Stimulated activated naive CD8-positive, alpha-beta T cell treated with anti-CD3 and anti-CD28 coated beads, Interleukin-15, amount 100 ng/mL, for 72 hours (primary cell): Measurements from ENCODE around the gene ARSG.
A peak's percentile ranks its signal among the peaks of the same experiment; 100 is the strongest.
"Not testable (repeated sequence)": the region's sequence is repeated elsewhere in the genome, so short reads cannot be mapped to it uniquely, and the experiment has no call there.

Source experiments
- ATAC-seq: fragments of 150-1000 bp; cut with Tn5 transposase; 2 replicates; pipeline ENCODE4 v1.10.0; 2021; ENCODE audit warnings: mild to moderate bottlenecking, moderate library complexity
- DNase-seq, 2 donors: peaks; one replicate each; pipeline ENCODE4 v3.0.0; 2021 to 2022
- H3K27ac Mint-ChIP-seq, 2 donors: one replicate each; pipeline ENCODE4 v1.8.0; 2022; ENCODE audit warnings: mild to moderate bottlenecking in 2 of 2, mixed read lengths in 2 of 2, moderate library complexity in 2 of 2
- H3K27me3 Mint-ChIP-seq: one replicate; pipeline ENCODE4 v1.8.0; 2022; ENCODE audit warnings: mixed read lengths
- H3K4me1 Mint-ChIP-seq: one replicate; pipeline ENCODE4 v1.8.0; 2022; ENCODE audit warnings: mild to moderate bottlenecking, mixed read lengths
- H3K4me3 Mint-ChIP-seq, 2 donors: one replicate each; pipeline ENCODE4 v1.8.0; 2022; ENCODE audit warnings: mild to moderate bottlenecking in 2 of 2, mixed read lengths in 2 of 2, moderate library complexity in 1 of 2
- H3K9me3 Mint-ChIP-seq, 2 donors: one replicate each; pipeline ENCODE4 v1.8.0; 2022; ENCODE audit warnings: mixed read lengths in 2 of 2

ARSG gene

GRCh38 chr17:68397108-68397536, 105.8 kb downstream of the ARSG start:
- no peak overlapping the region for H3K4me3 Mint-ChIP-seq
- H3K9me3 Mint-ChIP-seq, result peaks cover 5 to 9% of the 10 kb centered on the region in 2 donors
- peak overlapping the region in 1 of 2 donors; percentile 67 for H3K27ac Mint-ChIP-seq
- no peaks in the 10 kb centered on the region for H3K27me3 Mint-ChIP-seq
- no peak for ATAC-seq
- DNase-seq, result no peak
- peaks cover 41% of the 10 kb centered on the region for H3K4me1 Mint-ChIP-seq

DNA sequence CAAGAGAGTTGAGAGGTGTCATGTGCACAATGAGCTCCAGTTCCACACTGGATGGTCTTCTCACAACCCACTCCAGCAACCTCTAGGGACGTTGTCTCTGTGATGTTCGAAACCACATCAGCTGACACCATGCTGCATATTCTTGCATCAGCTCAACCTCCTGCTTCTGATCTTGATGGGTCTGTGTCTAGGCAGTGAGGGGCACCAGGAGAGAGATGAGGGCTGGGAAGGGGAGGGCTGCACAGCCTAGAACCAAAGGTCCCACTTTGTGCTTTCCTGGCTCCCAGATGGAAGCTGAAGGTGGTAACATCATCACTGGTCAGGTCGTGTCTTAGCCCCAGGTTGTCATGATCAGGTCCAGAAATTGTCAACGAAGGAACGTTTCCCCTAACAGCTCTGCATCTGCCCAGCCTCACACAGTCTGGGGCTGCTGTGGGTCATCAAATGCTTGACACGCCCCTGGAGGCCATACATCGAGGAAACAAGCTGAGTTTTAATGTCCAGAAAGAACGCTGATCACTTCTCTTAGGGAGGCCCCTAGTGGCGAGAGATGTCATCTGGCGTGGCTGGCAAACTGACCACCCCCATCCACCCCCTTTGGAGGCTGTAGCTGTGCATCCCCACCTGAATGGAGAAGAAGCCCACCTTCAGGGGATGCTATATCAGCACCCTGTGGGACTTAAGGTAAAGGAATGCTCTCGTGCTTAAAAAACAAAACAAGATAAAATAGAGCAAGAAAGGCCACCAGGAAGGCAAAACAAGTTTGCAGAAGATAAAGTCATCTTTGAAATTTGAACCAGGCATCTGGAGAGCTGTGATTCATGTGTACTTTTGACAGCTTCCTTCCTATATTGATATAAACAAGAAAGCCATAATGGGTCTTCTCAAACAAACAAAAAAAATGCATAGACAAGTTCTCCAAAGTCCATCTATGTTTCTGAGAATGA, 107.7 kb downstream of the ARSG start:
- Mint-ChIP-seq H3K4me3 (peak overlapping the region; percentile 35 to 71), H3K27ac (peak overlapping the region; percentile 99 to 100), H3K9me3 (peaks cover 5 to 9% of the 10 kb centered on the region in 2 donors), H3K4me1 (peaks cover 41% of the 10 kb centered on the region), H3K27me3 (no peaks in the 10 kb centered on the region)
- DNase-seq (peak; percentile 57 to 68), ATAC-seq (peak; percentile 88)

GRCh38 chr17:68399638-68400403, 108.5 kb downstream of the ARSG start:
- H3K9me3 Mint-ChIP-seq, result peaks cover 2 to 4% of the 10 kb centered on the region in 2 donors
- DNase-seq (peak; percentile 46 to 48), ATAC-seq (peak; percentile 78)
- H3K4me1 Mint-ChIP-seq, result peaks cover 41% of the 10 kb centered on the region
- H3K4me3 Mint-ChIP-seq, result peak overlapping the region; percentile 49 to 68
- H3K27ac Mint-ChIP-seq, result peak overlapping the region; percentile 93 to 100
- H3K27me3 Mint-ChIP-seq, result no peaks in the 10 kb centered on the region

- Mint-ChIP-seq H3K4me1 (peaks cover 41% of the 10 kb centered on the region), H3K27me3 (no peaks in the 10 kb centered on the region), H3K27ac (peak overlapping the region; percentile 93 to 100), H3K4me3 (peak overlapping the region in 1 of 2 donors; percentile 49), H3K9me3 (no peaks in the 10 kb centered on the region)
- no peak for ATAC-seq
- DNase-seq, result no peak
Measured at GRCh38 chr17:68400404-68400735, 109.1 kb downstream of the ARSG start.

DNA sequence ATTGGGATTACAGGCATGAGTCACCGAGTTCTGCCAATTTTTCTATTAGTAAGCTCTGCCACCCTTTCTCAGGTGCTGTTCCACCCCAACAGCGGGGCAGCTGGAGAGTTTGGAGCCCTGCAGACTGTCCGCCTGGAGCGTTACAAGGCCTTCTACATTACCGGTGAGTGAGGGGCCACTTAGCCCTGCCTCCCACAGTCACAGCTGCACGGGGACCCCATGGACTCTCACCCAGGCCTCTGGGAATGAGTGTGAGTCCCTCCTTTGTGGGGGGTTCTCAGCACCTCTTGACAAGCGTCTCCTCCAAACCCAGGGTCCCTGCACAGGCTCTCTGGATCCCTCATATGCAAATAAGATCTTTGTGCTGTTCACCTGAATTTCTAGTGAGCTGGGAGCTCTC, 110.0 kb downstream of the ARSG start:
- ATAC-seq (no peak), DNase-seq (no peak)
- Mint-ChIP-seq H3K4me3 (no peak overlapping the region), H3K27ac (no peak overlapping the region), H3K4me1 (peaks cover 40% of the 10 kb centered on the region), H3K9me3 (peaks cover 0 to 4% of the 10 kb centered on the region in 2 donors), H3K27me3 (no peaks in the 10 kb centered on the region)

DNA sequence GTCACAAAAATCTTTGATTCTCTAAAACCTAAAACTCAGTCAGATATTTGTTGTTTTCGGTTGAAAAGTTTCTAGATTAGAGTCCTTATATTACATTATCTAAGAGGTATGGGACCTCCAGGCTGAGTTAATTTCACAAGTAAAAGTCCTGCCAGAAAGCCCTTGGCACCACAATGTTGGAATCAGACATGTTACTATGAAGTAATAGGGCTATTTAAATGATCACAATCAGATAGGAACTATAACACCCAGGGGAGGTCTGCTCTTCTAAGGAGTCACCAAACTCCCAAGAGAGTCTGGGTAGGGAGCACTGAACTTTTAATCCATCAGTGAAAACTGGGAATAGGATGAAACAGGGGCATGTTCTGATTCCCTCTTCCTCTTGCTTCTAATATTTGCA, 111.8 kb downstream of the ARSG start:
- Mint-ChIP-seq H3K9me3 (peaks cover 4 to 20% of the 10 kb centered on the region in 2 donors), H3K27ac (no peak overlapping the region), H3K4me1 (peaks cover 27% of the 10 kb centered on the region), H3K4me3 (no peak overlapping the region), H3K27me3 (no peaks in the 10 kb centered on the region)
- DNase-seq, result no peak
- no peak for ATAC-seq

DNA sequence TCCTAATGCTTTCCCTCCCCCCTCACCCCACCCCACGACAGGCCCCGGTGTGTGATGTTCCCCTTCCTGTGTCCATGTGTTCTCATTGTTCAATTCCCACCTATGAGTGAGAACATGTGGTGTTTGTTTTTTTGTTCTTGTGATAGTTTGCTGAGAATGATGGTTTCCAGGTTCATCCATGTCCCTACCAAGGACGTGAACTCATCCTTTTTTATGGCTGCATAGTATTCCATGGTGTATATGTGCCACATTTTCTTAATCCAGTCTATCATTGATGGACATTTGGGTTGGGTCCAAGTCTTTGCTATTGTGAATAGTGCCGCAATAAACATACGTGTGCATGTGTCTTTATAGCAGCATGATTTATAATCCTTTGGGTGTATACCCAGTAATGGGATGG, 112.5 kb downstream of the ARSG start:
- not testable (repeated sequence) for ATAC-seq, DNase-seq, H3K27ac Mint-ChIP-seq, H3K4me3 Mint-ChIP-seq, H3K27me3 Mint-ChIP-seq
- Mint-ChIP-seq H3K4me1 (peaks cover 21% of the 10 kb centered on the region), H3K9me3 (peaks cover 4 to 20% of the 10 kb centered on the region in 2 donors)

DNA sequence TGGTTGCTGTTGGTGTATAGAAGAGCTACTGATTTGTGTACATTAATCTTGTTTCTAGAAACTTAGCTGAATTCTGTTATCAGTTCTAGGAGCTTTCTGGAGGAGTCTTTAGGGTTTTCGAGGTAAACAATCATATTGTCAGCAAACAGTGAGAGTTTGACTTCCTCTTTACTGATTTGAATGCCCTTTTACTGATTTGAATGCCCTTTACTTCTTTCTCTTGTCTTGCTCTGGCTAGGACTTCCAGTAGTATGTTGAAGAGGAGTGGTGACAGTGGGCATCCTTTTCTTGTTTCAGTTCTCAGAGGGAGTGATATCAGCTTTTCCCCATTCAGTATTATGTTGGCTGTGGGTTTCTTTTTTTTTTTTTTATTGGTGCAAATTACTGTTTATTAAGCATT, 116.4 kb downstream of the ARSG start:
- not testable (repeated sequence) for DNase-seq, H3K4me3 Mint-ChIP-seq, H3K27me3 Mint-ChIP-seq, H3K4me1 Mint-ChIP-seq, H3K27ac Mint-ChIP-seq, ATAC-seq
- peaks cover 12 to 28% of the 10 kb centered on the region in 2 donors for H3K9me3 Mint-ChIP-seq

GRCh38 chr17:68413597-68414560, 122.6 kb downstream of the ARSG start:
- H3K4me1 Mint-ChIP-seq, result peaks cover 27% of the 10 kb centered on the region
- peak overlapping the region; percentile 74 to 95 for H3K4me3 Mint-ChIP-seq
- ATAC-seq (peak; percentile 86), DNase-seq (peak; percentile 61 to 68)
- peaks cover 15 to 24% of the 10 kb centered on the region in 2 donors for H3K9me3 Mint-ChIP-seq
- peak overlapping the region; percentile 19 to 97 for H3K27ac Mint-ChIP-seq
- not testable (repeated sequence) for H3K27me3 Mint-ChIP-seq

- Mint-ChIP-seq H3K4me1 (peaks cover 27% of the 10 kb centered on the region), H3K9me3 (peaks cover 15 to 24% of the 10 kb centered on the region in 2 donors), H3K4me3 (peak overlapping the region; percentile 74 to 95), H3K27ac (peak overlapping the region; percentile 70 to 88)
- DNase-seq, H3K27me3 Mint-ChIP-seq, ATAC-seq: not testable (repeated sequence)
Measured at GRCh38 chr17:68414901-68415300, 123.6 kb downstream of the ARSG start.

GRCh38 chr17:68417317-68417716, 126.0 kb downstream of the ARSG start:
- ATAC-seq (no peak), DNase-seq (no peak)
- Mint-ChIP-seq H3K4me1 (peaks cover 27% of the 10 kb centered on the region), H3K27ac (no peak overlapping the region), H3K27me3 (no peaks in the 10 kb centered on the region), H3K4me3 (no peak overlapping the region), H3K9me3 (peaks cover 7 to 16% of the 10 kb centered on the region in 2 donors)

GRCh38 chr17:68418876-68419275, 127.6 kb downstream of the ARSG start:
- H3K27ac Mint-ChIP-seq, result no peak overlapping the region
- H3K4me3 Mint-ChIP-seq, result no peak overlapping the region
- DNase-seq, result no peak
- peaks cover 24% of the 10 kb centered on the region for H3K4me1 Mint-ChIP-seq
- no peak for ATAC-seq
- H3K27me3 Mint-ChIP-seq, result no peaks in the 10 kb centered on the region
- H3K9me3 Mint-ChIP-seq, result peaks cover 7 to 16% of the 10 kb centered on the region in 2 donors

- H3K27me3 Mint-ChIP-seq, result no peaks in the 10 kb centered on the region
- DNase-seq (no peak), ATAC-seq (no peak)
- peaks cover 13% of the 10 kb centered on the region for H3K4me1 Mint-ChIP-seq
- no peak overlapping the region for H3K27ac Mint-ChIP-seq
- H3K4me3 Mint-ChIP-seq, result no peak overlapping the region
- peaks cover under 1 to 16% of the 10 kb centered on the region in 2 donors for H3K9me3 Mint-ChIP-seq
Measured at GRCh38 chr17:68420065-68420464, 128.8 kb downstream of the ARSG start.

DNA sequence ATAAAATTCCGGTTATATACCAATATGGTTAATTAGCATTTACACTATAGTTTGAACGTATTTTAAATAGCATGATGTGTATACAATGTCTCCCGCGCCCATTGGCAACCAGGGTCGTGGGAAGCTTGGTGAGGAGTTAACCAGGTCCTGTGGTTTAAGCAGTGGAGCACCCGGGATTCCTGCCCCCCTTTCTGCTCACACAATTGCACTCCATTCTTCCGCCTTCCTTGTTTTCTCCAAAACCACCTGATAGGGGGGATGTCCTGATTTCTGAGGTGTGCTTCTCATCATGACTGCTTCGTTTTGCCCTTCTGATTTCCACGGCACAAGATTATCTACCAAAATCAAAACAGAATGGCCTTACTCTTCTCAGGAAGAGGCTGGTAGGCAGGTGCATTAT, 130.2 kb downstream of the ARSG start:
- DNase-seq (no peak), ATAC-seq (no peak)
- Mint-ChIP-seq H3K27ac (no peak overlapping the region), H3K4me3 (no peak overlapping the region), H3K9me3 (peaks cover 0 to 6% of the 10 kb centered on the region in 2 donors), H3K27me3 (no peaks in the 10 kb centered on the region), H3K4me1 (no peaks in the 10 kb centered on the region)

- H3K27me3 Mint-ChIP-seq, result no peaks in the 10 kb centered on the region
- H3K9me3 Mint-ChIP-seq, result no peaks in the 10 kb centered on the region
- DNase-seq, result no peak
- no peak overlapping the region for H3K27ac Mint-ChIP-seq
- no peak for ATAC-seq
- no peak overlapping the region for H3K4me3 Mint-ChIP-seq
- no peaks in the 10 kb centered on the region for H3K4me1 Mint-ChIP-seq
Measured at GRCh38 chr17:68422821-68423220, 131.5 kb downstream of the ARSG start.
